Right lobe of liver (tissue), 6 donors: ENCODE measurements around the gene ABCC1. TPM values are rescaled to one million over a fixed set of nuclear protein-coding genes. Genes with fewer than 3 reads are reported as not detected.
"Not testable (repeated sequence)": the region's sequence is repeated elsewhere in the genome, so short reads cannot be mapped to it uniquely, and the experiment has no call there.

Experiments
- ATAC-seq, 4 donors: fragments of 200-7000 bp; cut with Tn5 transposase; one replicate each; pipeline ENCODE4 v1.9.1; 2020; ENCODE audit warnings: mild to moderate bottlenecking in 4 of 4, moderate library complexity in 4 of 4
- DNase-seq, 3 donors: peaks; one replicate each; pipeline ENCODE4 v3.0.0-alpha.2; 2020
- H3K27ac ChIP-seq, 3 donors: fragments of 200-600 bp; one replicate each; pipeline ENCODE4 v1.8.0; 2022
- H3K27me3 ChIP-seq, 2 donors: fragments of 200-600 bp; one replicate each; pipeline ENCODE4 v1.8.0; 2022
- H3K36me3 ChIP-seq, 4 donors: fragments of 200-600 bp; sonication (generic) in 1 of 4; one replicate each; pipeline versions ENCODE4 v1.5.1 to v1.8.0; 2017 to 2022; ENCODE audit warnings: control low read depth in 1 of 4
- H3K4me1 ChIP-seq, 4 donors: fragments of 200-600 bp; sonication (generic) in 1 of 4; one replicate each; pipeline versions ENCODE4 v1.5.1 to v1.8.0; 2017 to 2022; ENCODE audit warnings: control low read depth in 1 of 4
- H3K4me3 ChIP-seq, 3 donors: fragments of 200-600 bp; one replicate each; pipeline ENCODE4 v1.8.0; 2022
- H3K9me3 ChIP-seq, 4 donors: fragments of 200-600 bp; sonication (generic) in 1 of 4; one replicate each; pipeline versions ENCODE4 v1.5.1 to v1.8.0; 2017 to 2022; ENCODE audit warnings: control low read depth in 1 of 4
- POLR2A ChIP-seq: fragments of 450-650 bp; IDR thresholded peaks from one replicate; pipeline ENCODE4 v1.6.1; 2017; ENCODE audit warnings: antibody characterized with exemption, mild to moderate bottlenecking
- WGBS: methylation state at CpG from one replicate; pipeline ENCODE4 v1.1.6; 2018; ENCODE audit warnings: low coverage, low lambda C conversion rate; ENCODE audit not compliant: insufficient coverage; ENCODE audit errors: missing lambda C conversion rate; 5-methylcytosine and 5-hydroxymethylcytosine counted together
- intact Hi-C, 2 donors: fragments of 100-400 bp; cut with DNase I; formaldehyde crosslinking; loops; one replicate each; pipeline versions ENCODE4 v1.11.2 to v1.14.1; 2022
- total RNA-seq, 6 experiments: library from RNA; depleted of rRNA in 2 of 6; stranded (reverse); fragments of >200 nt in 2 of 6; fragmentation: NEBNext Ultra II Directional in 3 of 6; extraction: Animal tissue kit (Norgen Biotek cat#: 25700) in 3 of 6; gene quantifications; one replicate each; pipeline versions ENCODE4 v1.1.0 to v1.2.4, GENCODE V29; 2016 to 2023
- TF ChIP-seq, protein P1 (sequence below), 4 donors: fragments of 200-600 bp in 3 of 4; fragments of 450-650 bp in 1 of 4; IDR thresholded peaks; one replicate each; pipeline versions ENCODE4 v1.5.1 to v1.8.0; 2016 to 2022; ENCODE audit warnings: antibody characterized with exemption in 4 of 4, mild to moderate bottlenecking in 2 of 4
- donor health status: DM: no; HTN: yes; CAD: no.
- donor health status: DM: no; HTN: no; CAD: no.
- donor health status: DM: no; HTN: no; CAD: no.
- donor health status: DM: no; HTN: yes; CAD: no.
- donor health status: DM: no; HTN: yes; CAD: no.

Gene ABCC1
- total RNA-seq, 6 experiments from 2014 or later = 1.9 to 6.7 (median 4.1) TPM

DNA sequence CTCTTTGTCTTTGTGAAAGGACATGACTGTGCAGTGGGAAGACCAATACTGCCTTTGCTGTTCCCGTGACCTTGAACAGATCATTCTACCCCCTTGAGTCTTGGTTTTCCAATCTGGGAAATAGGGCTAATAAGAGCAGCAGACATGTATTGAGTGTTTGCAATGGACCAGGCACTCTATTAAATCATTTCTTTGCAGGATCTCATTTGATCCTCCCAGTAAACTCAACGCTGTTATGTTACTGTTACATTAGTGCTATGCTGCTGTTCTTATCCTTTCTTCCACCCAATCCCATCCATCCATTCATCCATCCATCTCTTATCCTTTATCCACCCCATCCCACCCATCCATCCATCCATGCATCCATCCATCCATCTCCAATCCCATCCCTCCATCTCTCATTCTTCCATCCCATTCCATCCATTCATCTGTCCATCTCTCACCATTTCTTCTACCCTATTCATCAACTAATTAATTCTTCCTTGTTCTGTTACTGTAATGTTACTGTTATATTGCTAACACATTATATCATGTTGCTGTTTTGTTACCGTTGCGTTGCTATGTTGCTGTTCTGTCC, 208.8 kb downstream of the ABCC1 start:
- H3K4me3 ChIP-seq = no peak overlapping the region
- intact Hi-C loops = no loop called here
- ATAC-seq (no peak), DNase-seq (no peak)
- H3K36me3 ChIP-seq = peaks cover 0 to 88% (median 35%) of the 10 kb centered on the region in 4 donors
- H3K4me1 ChIP-seq = no peaks in the 10 kb centered on the region
- no peaks in the 10 kb centered on the region for H3K27me3 ChIP-seq
- H3K27ac ChIP-seq = no peak overlapping the region
- TF ChIP-seq POLR2A = no peak
- TF ChIP-seq, protein P1, sequence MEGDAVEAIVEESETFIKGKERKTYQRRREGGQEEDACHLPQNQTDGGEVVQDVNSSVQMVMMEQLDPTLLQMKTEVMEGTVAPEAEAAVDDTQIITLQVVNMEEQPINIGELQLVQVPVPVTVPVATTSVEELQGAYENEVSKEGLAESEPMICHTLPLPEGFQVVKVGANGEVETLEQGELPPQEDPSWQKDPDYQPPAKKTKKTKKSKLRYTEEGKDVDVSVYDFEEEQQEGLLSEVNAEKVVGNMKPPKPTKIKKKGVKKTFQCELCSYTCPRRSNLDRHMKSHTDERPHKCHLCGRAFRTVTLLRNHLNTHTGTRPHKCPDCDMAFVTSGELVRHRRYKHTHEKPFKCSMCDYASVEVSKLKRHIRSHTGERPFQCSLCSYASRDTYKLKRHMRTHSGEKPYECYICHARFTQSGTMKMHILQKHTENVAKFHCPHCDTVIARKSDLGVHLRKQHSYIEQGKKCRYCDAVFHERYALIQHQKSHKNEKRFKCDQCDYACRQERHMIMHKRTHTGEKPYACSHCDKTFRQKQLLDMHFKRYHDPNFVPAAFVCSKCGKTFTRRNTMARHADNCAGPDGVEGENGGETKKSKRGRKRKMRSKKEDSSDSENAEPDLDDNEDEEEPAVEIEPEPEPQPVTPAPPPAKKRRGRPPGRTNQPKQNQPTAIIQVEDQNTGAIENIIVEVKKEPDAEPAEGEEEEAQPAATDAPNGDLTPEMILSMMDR (IDR thresholded peaks at IDR 0.05) = no peak
- no peaks in the 10 kb centered on the region for H3K9me3 ChIP-seq
- 98% methylated on average over 3 of the region's 4 CpGs for WGBS

DNA sequence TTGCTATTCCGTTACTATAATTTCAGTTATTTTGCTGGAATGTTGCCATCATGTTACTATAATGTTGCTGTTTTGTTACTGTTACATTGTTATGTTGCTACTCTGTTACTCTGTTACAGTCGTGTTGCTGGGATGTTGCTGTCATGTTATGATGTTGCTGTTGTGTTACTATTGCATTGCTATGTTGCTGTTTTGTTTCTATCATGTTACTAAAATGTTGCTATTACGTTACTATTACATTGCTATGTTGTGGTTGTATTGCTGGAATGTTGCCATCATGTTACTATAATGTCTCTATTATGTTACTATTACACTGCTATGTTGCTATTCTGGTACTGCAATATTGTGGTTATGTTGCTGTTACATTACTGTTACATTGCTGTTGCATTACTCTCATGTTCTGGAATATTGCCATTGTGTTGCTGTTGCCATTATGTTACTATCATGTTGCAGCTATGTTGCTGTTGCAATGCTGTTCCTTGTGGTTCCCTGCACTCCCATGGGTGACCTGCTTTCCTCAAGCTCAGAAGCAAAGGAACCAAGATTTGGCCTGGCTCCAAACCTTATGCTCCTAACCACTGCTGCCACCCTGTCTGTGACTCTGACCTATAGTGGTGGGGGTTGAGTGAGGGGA, 209.4 kb downstream of the ABCC1 start:
- no peaks in the 10 kb centered on the region for H3K9me3 ChIP-seq
- H3K27me3 ChIP-seq = no peaks in the 10 kb centered on the region
- H3K4me3 ChIP-seq = no peak overlapping the region
- peak; percentile 10 to 19 (median 13) for ATAC-seq
- intact Hi-C loops = no loop called here
- peaks cover 0 to 88% (median 38%) of the 10 kb centered on the region in 4 donors for H3K36me3 ChIP-seq
- no peaks in the 10 kb centered on the region for H3K4me1 ChIP-seq
- WGBS = 71% methylated on average over 3 of the region's 3 CpGs
- H3K27ac ChIP-seq = no peak overlapping the region
- TF ChIP-seq, protein P1 (IDR thresholded peaks at IDR 0.05) = no peak
- no peak for TF ChIP-seq POLR2A
- no peak for DNase-seq

DNA sequence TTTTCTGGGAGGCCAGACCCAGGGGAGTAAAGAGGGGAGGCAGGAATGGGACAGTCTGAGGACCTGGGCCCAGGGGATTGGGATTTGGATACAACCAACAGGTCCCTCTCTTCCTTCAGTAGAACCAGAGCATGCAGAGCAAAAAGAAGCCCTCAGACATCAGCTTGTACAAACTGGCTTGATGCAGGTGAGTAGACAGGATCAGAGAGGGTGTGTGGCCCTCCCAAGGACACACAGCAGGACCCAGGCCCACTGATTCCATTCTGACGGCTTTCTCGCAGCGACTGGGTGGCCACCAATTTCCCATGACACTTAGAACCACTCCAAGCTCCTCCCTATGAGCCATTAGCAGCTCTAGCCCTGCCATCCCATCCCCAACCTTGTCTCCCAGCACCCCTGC, 210.2 kb downstream of the ABCC1 start:
- no peak overlapping the region for H3K27ac ChIP-seq
- no peak overlapping the region for H3K4me3 ChIP-seq
- no peak for ATAC-seq
- DNase-seq = no peak
- H3K4me1 ChIP-seq = no peaks in the 10 kb centered on the region
- H3K9me3 ChIP-seq = no peaks in the 10 kb centered on the region
- TF ChIP-seq, protein P1 (IDR thresholded peaks at IDR 0.05) = no peak
- no peak for TF ChIP-seq POLR2A
- intact Hi-C loops = no loop called here
- H3K27me3 ChIP-seq = no peaks in the 10 kb centered on the region
- 100% methylated on average over 1 of the region's 3 CpGs for WGBS
- H3K36me3 ChIP-seq = peaks cover 0 to 87% (median 38%) of the 10 kb centered on the region in 4 donors

DNA sequence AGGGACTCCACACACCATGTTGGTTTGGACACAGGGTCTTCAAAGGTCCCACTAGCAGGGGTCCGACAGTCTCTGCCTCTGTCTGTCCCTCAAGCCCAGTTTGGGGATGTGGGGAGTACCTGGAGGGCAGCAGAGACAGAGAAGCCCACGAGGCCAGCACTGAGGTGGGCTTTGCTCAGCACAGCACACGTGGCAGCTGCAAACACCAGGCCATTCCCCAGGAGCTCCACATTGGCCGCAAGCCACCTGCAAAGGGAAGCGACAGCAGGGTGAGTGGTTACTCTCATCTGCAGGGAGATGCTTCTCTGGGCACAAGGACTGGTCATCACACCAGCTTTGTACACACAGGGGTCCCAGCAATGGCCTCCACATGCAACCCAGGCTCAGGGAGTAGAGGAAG, 211.9 kb downstream of the ABCC1 start:
- DNase-seq = no peak
- intact Hi-C loops = no loop called here
- TF ChIP-seq, protein P1 (IDR thresholded peaks at IDR 0.05) = no peak
- TF ChIP-seq POLR2A = no peak
- H3K36me3 ChIP-seq = peaks cover 0 to 89% (median 42%) of the 10 kb centered on the region in 4 donors
- no peak overlapping the region for H3K27ac ChIP-seq
- H3K4me3 ChIP-seq = no peak overlapping the region
- no peaks in the 10 kb centered on the region for H3K9me3 ChIP-seq
- ATAC-seq = no peak
- H3K27me3 ChIP-seq = no peaks in the 10 kb centered on the region
- no peaks in the 10 kb centered on the region for H3K4me1 ChIP-seq
- WGBS = 60% methylated on average over 2 of the region's 5 CpGs

DNA sequence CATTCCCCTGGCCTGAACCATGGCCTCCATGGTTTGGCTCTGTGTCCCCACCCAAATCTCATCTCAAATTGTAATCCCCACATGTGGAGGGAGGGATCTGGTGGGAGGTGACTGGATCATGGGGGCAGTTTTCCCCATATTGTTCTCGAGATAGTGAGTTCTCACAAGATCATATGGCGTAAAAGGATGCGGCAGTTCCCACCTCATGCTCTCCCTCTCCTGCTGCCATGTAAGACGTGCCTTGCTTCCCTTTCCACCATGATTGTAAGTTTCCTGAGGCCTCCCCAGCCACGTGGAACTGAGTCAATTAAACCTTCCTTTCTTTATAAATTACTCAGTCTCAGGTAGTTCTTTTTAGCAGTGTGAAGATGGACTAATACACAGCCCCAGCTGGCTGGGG, 212.4 kb downstream of the ABCC1 start:
- peaks cover 0 to 91% (median 40%) of the 10 kb centered on the region in 4 donors for H3K36me3 ChIP-seq
- WGBS = 84% methylated on average over 5 of the region's 5 CpGs

More for the DNA sequence above, 212.4 kb downstream of the ABCC1 start:
- H3K4me3 ChIP-seq, DNase-seq, H3K4me1 ChIP-seq, H3K27ac ChIP-seq, ATAC-seq, intact Hi-C loops, H3K27me3 ChIP-seq, H3K9me3 ChIP-seq: not testable (repeated sequence)
